Measurements from ENCODE around the gene TNNT3. TPM values are rescaled to one million over a fixed set of nuclear protein-coding genes. Genes with fewer than 3 reads are reported as not detected.

The TNNT3 gene
- total and polyA plus RNA-seq, 10 donors, result 0.64 to 4.9 (median 2.0) TPM; not detected in 1

GRCh38 chr11:1978720-1979473, 59.4 kb downstream of the TNNT3 start:
- TF ChIP-seq POLR2A (IDR thresholded peaks at IDR 0.05) (no peak), POLR2AphosphoS5 (IDR thresholded peaks at IDR 0.05) (no peak), CTCF (IDR thresholded peaks at IDR 0.05 in 8 of 11, conservative IDR thresholded peaks at IDR 0.05 in 3 of 11) (no peak)
- peak; percentile 29 for DNase-seq
- WGBS, 5 donors, result 60 to 89% (median 82%) methylated on average over 3 to 8 of the region's 26 CpGs; no CpG with 5 or more reads in 2 of the 5 donors
- H3K4me3 ChIP-seq, result no peak overlapping the region
- no peaks in the 10 kb centered on the region for H3K9me3 ChIP-seq
- no peaks in the 10 kb centered on the region for H3K36me3 ChIP-seq
- no peaks in the 10 kb centered on the region for H3K27me3 ChIP-seq (replicated peaks in 1 of 7)
- H3K27ac ChIP-seq, result no peak overlapping the region
- H3K4me1 ChIP-seq, result no peaks in the 10 kb centered on the region
- intact Hi-C loops (cut with DNase I; ENCODE audit: low total_unique reads), result no loop called here

GRCh38 chr11:1979607-1980006, 60.1 kb downstream of the TNNT3 start:
- Histone ChIP-seq H3K36me3 (no peaks in the 10 kb centered on the region), H3K9me3 (no peaks in the 10 kb centered on the region), H3K4me1 (no peaks in the 10 kb centered on the region), H3K27ac (no peak overlapping the region), H3K4me3 (no peak overlapping the region), H3K27me3 (replicated peaks in 1 of 7) (no peaks in the 10 kb centered on the region)
- intact Hi-C loops (cut with DNase I; ENCODE audit: low total_unique reads), result no loop called here
- TF ChIP-seq POLR2AphosphoS5 (IDR thresholded peaks at IDR 0.05) (no peak), POLR2A (IDR thresholded peaks at IDR 0.05) (no peak), CTCF (IDR thresholded peaks at IDR 0.05 in 8 of 11, conservative IDR thresholded peaks at IDR 0.05 in 3 of 11) (no peak)
- peak; percentile 1 for DNase-seq
- WGBS, 5 donors, result 77 to 92% methylated on average over 2 to 4 of the region's 11 CpGs; no CpG with 5 or more reads in 3 of the 5 donors

- Histone ChIP-seq H3K36me3 (no peaks in the 10 kb centered on the region), H3K27ac (no peak overlapping the region), H3K4me1 (no peaks in the 10 kb centered on the region), H3K27me3 (replicated peaks in 1 of 7) (no peaks in the 10 kb centered on the region), H3K9me3 (no peaks in the 10 kb centered on the region), H3K4me3 (no peak overlapping the region)
- intact Hi-C loops (cut with DNase I; ENCODE audit: low total_unique reads), result no loop called here
- no CpG with 5 or more reads among the region's 26 CpGs for WGBS, 5 donors
- TF ChIP-seq POLR2AphosphoS5 (IDR thresholded peaks at IDR 0.05), result no peak
- TF ChIP-seq POLR2A (IDR thresholded peaks at IDR 0.05), result no peak
- no peak for TF ChIP-seq CTCF (IDR thresholded peaks at IDR 0.05 in 8 of 11, conservative IDR thresholded peaks at IDR 0.05 in 3 of 11)
- DNase-seq, result no peak
Measured at GRCh38 chr11:1982873-1983600, 63.5 kb downstream of the TNNT3 start.

GRCh38 chr11:1983601-1983961, 64.1 kb downstream of the TNNT3 start:
- peak; percentile 15 for DNase-seq
- WGBS, 5 donors, result 86 to 100% (median 95%) methylated on average over 3 to 12 of the region's 12 CpGs; no CpG with 5 or more reads in 2 of the 5 donors

More at GRCh38 chr11:1983601-1983961, 64.1 kb downstream of the TNNT3 start:
- no peak overlapping the region for H3K27ac ChIP-seq
- no peaks in the 10 kb centered on the region for H3K9me3 ChIP-seq
- no peak for TF ChIP-seq POLR2AphosphoS5 (IDR thresholded peaks at IDR 0.05)
- no peak for TF ChIP-seq POLR2A (IDR thresholded peaks at IDR 0.05)
- no peak for TF ChIP-seq CTCF (IDR thresholded peaks at IDR 0.05 in 8 of 11, conservative IDR thresholded peaks at IDR 0.05 in 3 of 11)
- intact Hi-C loops (cut with DNase I; ENCODE audit: low total_unique reads), result no loop called here
- no peaks in the 10 kb centered on the region for H3K27me3 ChIP-seq (replicated peaks in 1 of 7)
- no peak overlapping the region for H3K4me3 ChIP-seq
- H3K36me3 ChIP-seq, result no peaks in the 10 kb centered on the region
- H3K4me1 ChIP-seq, result no peaks in the 10 kb centered on the region
